HEK293T (cell line): ENCODE data around the gene CALHM3.
A peak's percentile ranks its signal among the peaks of the same experiment; 100 is the strongest.

Experiments used
- CTCF ChIA-PET: fragments of 350-600 bp; formaldehyde crosslinking; extraction: SDS; loops from one replicate; lab custom pipeline; 2021; ENCODE audit warnings: antibody characterized with exemption, inconsistent platforms; lab: Yijun Ruan, JAX
- POLR2A ChIA-PET: fragments of 350-600 bp; formaldehyde crosslinking; extraction: SDS; loops from one replicate; lab custom pipeline; 2020; ENCODE audit warnings: antibody characterized with exemption, inconsistent platforms; lab: Yijun Ruan, JAX
- DNase-seq: peaks from one replicate; pipeline ENCODE4 v3.0.0; 2012; ENCODE audit warnings: mixed read lengths; ENCODE audit errors: extremely low spot score
- ARNT ChIP-seq: fragments of 450-650 bp; IDR thresholded peaks from 2 replicates; pipeline ENCODE4 v1.6.1; 2017; ENCODE audit warnings: mild to moderate bottlenecking
- BHLHE40 ChIP-seq: fragments of 450-650 bp; IDR thresholded peaks from 2 replicates; pipeline ENCODE4 v1.6.1; 2016; ENCODE audit warnings: mild to moderate bottlenecking, moderate library complexity, borderline replicate concordance
- CTBP1 ChIP-seq: fragments of 450-650 bp; IDR thresholded peaks from 2 replicates; pipeline ENCODE4 v1.6.1; 2016; ENCODE audit warnings: borderline replicate concordance
- ELF4 ChIP-seq: fragments of 450-650 bp; IDR thresholded peaks from 2 replicates; pipeline ENCODE4 v1.6.1; 2017; ENCODE audit warnings: antibody characterized with exemption
- FOXA1 ChIP-seq: fragments of 450-650 bp; IDR thresholded peaks from 2 replicates; pipeline ENCODE4 v1.6.1; 2016; ENCODE audit warnings: mild to moderate bottlenecking
- FOXK2 ChIP-seq: fragments of 450-650 bp; IDR thresholded peaks from 2 replicates; pipeline ENCODE4 v1.6.1; 2016; ENCODE audit warnings: mild to moderate bottlenecking
- FOXM1 ChIP-seq: fragments of 450-650 bp; IDR thresholded peaks from 2 replicates; pipeline ENCODE4 v1.6.1; 2017; ENCODE audit warnings: mild to moderate bottlenecking, borderline replicate concordance
- HDGF ChIP-seq: fragments of 450-650 bp; IDR thresholded peaks from 2 replicates; pipeline ENCODE4 v1.6.1; 2017; ENCODE audit warnings: antibody characterized with exemption, borderline replicate concordance
- L3MBTL2 ChIP-seq: fragments of 450-650 bp; conservative IDR thresholded peaks from 2 replicates; pipeline ENCODE4 v1.6.1; 2016; ENCODE audit warnings: mild to moderate bottlenecking
- LEF1 ChIP-seq: fragments of 450-650 bp; IDR thresholded peaks from 2 replicates; pipeline ENCODE4 v1.6.1; 2017; ENCODE audit warnings: mild to moderate bottlenecking, borderline replicate concordance
- NFRKB ChIP-seq: fragments of 450-650 bp; IDR thresholded peaks from 2 replicates; pipeline ENCODE4 v1.6.1; 2016; ENCODE audit warnings: mild to moderate bottlenecking, moderate library complexity
- SP1 ChIP-seq: fragments of 450-650 bp; IDR thresholded peaks from 2 replicates; pipeline ENCODE4 v1.6.1; 2017
- SUZ12 ChIP-seq: fragments of 450-650 bp; IDR thresholded peaks from 2 replicates; pipeline ENCODE4 v1.6.1; 2016; ENCODE audit warnings: mild to moderate bottlenecking
- TARDBP ChIP-seq: fragments of 450-650 bp; IDR thresholded peaks from 2 replicates; pipeline ENCODE4 v1.6.1; 2016
- ZNF384 ChIP-seq: fragments of 450-650 bp; IDR thresholded peaks from 2 replicates; pipeline ENCODE4 v1.6.1; 2016
- TF ChIP-seq, protein P1 (sequence below): fragments of 450-650 bp; IDR thresholded peaks from 2 replicates; pipeline ENCODE4 v1.6.1; 2016

The CALHM3 gene

DNA sequence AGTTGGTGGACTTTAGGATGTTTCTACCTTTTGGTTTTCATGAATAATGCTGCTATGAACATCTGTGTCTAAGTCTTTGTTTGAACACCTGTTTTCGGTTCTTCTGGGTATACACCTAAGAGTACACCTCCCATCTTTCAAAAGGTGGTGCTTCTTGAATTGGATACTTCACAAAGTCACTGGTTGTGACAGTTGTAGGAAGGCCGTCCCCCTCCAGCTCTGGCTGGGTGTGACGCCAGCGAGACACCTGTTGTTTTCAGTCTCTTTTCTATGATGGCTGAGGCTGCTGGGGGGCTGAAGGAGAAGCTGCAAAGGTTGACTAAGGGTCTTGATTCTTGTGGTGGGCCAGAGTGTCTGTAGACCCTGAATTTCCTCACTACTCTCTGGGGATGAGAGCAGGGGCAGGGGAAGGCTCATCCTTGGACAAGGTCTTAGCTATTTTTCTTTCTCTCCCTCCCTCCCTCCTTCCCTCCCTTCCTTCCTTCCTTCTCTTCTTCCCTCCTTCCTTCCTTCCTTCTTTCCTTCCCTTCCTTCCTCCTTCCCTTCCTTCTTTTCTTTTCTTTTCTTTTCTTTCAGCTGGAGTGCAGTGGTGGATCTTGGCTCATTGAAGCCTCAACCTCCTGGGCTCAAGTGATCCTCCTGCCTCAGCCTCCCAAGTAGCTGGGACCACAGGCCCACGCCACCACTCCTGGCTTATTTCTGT, 20.0 kb upstream of the CALHM3 start:
- CTCF ChIA-PET: interaction anchor here (0.6 to 1.0 kb wide), 3 partner anchors 13 to 276 kb away, joined by 3 to 5 read pairs (median 5); no protein-coding TSS in a partner anchor
- TF ChIP-seq L3MBTL2 (no peak), TARDBP (no peak), SUZ12 (no peak)
- POLR2A ChIA-PET: no interaction called here
- DNase-seq: no peak

DNA sequence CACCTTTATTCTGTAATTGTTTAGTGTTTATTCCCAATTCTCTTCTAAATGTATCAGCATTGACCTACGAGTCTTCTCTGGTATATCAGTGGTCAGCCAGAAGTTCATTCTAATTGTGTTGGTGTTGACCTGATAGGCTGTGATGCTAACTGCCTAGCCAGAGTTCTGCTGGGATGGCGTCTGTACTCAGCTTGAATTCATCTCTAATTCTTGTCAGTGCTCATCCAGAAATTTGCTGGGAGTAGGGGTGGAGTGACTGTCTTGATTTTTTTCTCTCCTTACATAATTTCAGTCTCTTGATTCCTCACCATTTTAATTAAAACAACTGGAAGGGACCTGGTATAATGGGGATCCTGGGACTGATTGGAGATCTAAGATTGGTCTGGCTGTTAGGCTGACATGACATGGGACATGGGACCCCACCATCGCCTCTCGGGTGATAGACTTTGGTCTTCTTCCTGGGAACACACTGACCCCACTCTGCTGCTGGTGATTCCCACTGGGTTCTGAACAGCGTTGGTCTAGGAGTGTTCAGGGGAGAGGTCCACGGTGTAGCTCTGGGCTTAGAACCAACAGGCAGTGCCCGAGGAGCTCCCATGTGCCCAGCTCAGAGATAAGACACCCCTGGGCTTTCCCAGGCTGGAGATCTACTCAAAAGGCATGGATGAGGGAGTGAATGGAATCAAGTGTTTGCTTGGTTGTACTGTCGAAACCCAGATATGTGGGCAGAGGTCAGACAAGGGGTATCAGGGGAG, 18.3 kb upstream of the CALHM3 start:
- CTCF ChIA-PET: no interaction called here
- no peak for DNase-seq
- TF ChIP-seq SUZ12 (no peak), FOXK2 (no peak), BHLHE40 (no peak), FOXA1 (no peak), ARNT (no peak), NFRKB (no peak), HDGF (no peak), LEF1 (no peak), FOXM1 (no peak), ZNF384 (no peak), SP1 (no peak), L3MBTL2 (no peak)
- TF ChIP-seq, protein P1, sequence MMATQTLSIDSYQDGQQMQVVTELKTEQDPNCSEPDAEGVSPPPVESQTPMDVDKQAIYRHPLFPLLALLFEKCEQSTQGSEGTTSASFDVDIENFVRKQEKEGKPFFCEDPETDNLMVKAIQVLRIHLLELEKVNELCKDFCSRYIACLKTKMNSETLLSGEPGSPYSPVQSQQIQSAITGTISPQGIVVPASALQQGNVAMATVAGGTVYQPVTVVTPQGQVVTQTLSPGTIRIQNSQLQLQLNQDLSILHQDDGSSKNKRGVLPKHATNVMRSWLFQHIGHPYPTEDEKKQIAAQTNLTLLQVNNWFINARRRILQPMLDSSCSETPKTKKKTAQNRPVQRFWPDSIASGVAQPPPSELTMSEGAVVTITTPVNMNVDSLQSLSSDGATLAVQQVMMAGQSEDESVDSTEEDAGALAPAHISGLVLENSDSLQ: no peak
- POLR2A ChIA-PET: no interaction called here

DNA sequence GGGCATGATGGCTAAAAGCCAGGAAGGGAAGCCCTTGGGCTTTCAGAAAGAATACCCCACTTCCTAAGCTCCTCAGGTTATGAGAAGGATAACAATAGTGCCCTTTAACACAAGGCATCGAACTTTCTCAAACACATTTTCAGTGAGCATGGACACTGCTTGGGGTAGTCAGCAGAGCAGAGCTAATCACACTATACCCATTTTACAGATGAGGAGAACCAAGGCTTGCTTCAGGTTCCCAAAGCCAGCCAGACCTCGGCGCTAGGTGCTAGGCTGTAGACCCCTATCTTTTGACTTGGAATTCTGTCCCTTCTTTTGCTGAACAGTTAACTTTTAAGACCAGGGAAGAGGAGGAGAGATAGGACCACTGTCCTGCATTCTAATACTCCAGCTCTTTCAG, 16.3 kb upstream of the CALHM3 start:
- CTCF ChIA-PET: no interaction called here
- DNase-seq: no peak
- no peak for TF ChIP-seq L3MBTL2
- no peak for TF ChIP-seq FOXK2
- TF ChIP-seq BHLHE40: no peak
- TF ChIP-seq LEF1: no peak
- TF ChIP-seq SUZ12: no peak
- TF ChIP-seq HDGF: no peak
- TF ChIP-seq FOXM1: no peak
- TF ChIP-seq CTBP1: no peak
- POLR2A ChIA-PET: no interaction called here

DNA sequence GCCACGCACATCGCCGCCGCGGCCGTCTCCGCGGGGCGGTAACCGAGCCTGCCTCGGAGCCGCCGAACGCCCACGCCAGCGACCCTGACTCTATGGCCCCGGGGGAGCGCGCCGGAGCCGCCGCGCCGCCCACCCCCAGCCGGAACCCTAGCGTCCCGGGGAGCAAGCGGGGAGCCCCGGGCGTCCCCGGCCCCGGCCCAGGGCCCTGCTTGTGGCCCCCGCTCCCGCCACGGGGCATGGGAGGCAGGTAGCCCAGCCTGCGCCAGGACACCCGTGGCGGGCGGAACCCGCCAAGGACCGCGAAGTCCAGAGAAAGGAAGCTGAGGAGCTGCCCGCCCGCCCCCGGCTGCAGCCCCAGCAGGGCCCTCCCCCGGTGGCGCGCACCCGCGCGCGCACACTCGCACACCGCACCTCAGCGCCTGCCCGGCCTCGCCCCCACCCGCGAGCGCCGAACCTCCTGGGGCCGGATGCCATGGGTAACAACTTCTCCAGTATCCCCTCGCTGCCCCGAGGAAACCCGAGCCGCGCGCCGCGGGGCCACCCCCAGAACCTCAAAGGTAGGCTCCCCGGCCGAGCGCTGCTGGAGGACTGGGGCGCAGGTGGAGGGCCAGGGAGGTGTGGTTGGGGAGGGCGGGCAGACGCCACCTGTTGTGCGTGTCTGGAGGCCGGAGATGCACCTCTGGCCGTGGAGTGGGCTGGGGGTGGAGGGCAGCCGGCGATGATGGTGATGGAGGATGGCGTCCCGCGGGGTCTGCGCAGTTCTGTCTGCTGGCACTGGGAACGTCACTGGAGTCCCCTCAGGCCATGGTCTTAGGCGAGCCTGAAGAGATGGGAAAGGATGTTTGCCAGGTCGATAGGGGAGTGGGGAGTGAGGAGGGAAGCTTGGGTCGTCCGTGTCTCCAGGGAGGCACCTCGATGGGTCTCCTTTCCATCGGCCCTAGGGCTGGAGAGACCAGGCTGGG, 15.2 kb upstream of the CALHM3 start:
- POLR2A ChIA-PET: no interaction called here

DNA sequence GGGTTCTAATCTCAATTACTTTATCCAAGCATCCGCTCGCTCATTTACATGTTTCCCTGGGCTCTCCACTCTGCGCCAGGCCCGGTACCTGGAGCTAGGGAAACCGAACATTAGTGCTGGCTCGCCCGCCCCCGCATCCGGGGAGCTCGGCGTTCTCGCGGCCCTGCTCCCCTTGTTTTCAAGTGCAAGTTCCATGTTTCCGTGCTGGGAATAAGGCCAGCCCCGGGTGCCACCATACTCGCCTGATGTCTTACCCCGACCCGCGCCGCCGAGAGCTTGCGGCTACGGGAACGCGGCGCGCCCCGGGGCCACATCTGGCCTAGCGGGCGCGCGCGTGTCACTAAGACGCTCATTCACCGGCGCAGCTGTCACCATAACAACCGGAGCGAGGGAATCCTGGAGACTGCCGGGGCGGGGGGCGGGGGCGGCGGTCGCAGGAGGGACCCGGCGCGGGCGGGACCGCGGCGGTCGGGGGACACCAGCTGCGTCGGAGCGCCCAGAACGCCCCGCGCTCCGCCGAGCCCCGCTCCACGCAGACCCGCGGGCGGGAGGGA, 14.4 kb upstream of the CALHM3 start, which contains the start of gene NEURL1:
TSS of gene NEURL1 (plus strand) at position 344 of the 554 bp plus-strand sequence. CDS start 683 bp downstream, outside the sequence.
- DNase-seq: peak; percentile 52
- ChIA-PET POLR2A (no interaction called here), CTCF (interaction anchor here (0.5 to 2.7 kb wide), 4 partner anchors 13 to 71 kb away, joined by 3 to 8 read pairs (median 6); no protein-coding TSS in a partner anchor)
- TF ChIP-seq BHLHE40 (no peak), CTBP1 (no peak), FOXM1 (no peak), ELF4 (no peak), ZNF384 (no peak), HDGF (no peak), ARNT (no peak), FOXA1 (no peak), LEF1 (no peak), SP1 (no peak), SUZ12 (no peak), FOXK2 (no peak), TARDBP (no peak), NFRKB (no peak), L3MBTL2 (no peak)
- TF ChIP-seq, protein P1: no peak

More for the DNA sequence above, 15.2 kb upstream of the CALHM3 start:
- CTCF ChIA-PET: interaction anchor here (2.4 kb wide), 1 partner anchor 48 kb away, joined by 8 read pairs; no protein-coding TSS in a partner anchor
- peak; percentile 38 for DNase-seq
- no peak for TF ChIP-seq BHLHE40
- TF ChIP-seq FOXM1: no peak
- TF ChIP-seq ZNF384: no peak
- no peak for TF ChIP-seq CTBP1
- no peak for TF ChIP-seq NFRKB
- no peak for TF ChIP-seq ARNT
